ENCODE measurements around the gene NPHP1. TPM values are rescaled to one million over a fixed set of nuclear protein-coding genes. Genes with fewer than 3 reads are reported as not detected.

NPHP1 gene
- total and polyA plus RNA-seq, 2 of the 8 experiments (the other 6 are each of a cell fraction or from before 2014, with no cell fraction given), result 1.4 to 2.8 TPM

- H3K27me3 ChIP-seq (replicated peaks in 1 of 4; ENCODE audit: control insufficient read depth in 3 of 4, extremely low read depth in 1 of 4, insufficient read depth in 3 of 4, low read length in 3 of 4), result no peaks in the 10 kb centered on the region
- ChIA-PET POLR2A (ENCODE audit: partially characterized antibody) (no interaction called here), CTCF (ENCODE audit: partially characterized antibody) (interaction anchor here (1.6 to 1.7 kb wide), 2 partner anchors 13 to 23 kb away, joined by 3 to 7 read pairs; no protein-coding TSS in a partner anchor)
- H4K91ac ChIP-seq (replicated peaks; ENCODE audit: insufficient read length, low read length), result no peak overlapping the region
- H2BK12ac ChIP-seq (ENCODE audit: low read depth, low read length), result no peak overlapping the region
- no peak overlapping the region for H2BK120ac ChIP-seq (replicated peaks; ENCODE audit: low read depth, low read length)
- H3K4ac ChIP-seq (replicated peaks; ENCODE audit: insufficient read length, low read depth, low read length), result no peak overlapping the region
- no peak overlapping the region for H3K14ac ChIP-seq (ENCODE audit: insufficient read length)
- no peak overlapping the region for H2AFZ ChIP-seq (ENCODE audit: low read length)
- no peak overlapping the region for H2BK20ac ChIP-seq (ENCODE audit: low read length)
- no peak overlapping the region for H3K4me2 ChIP-seq (ENCODE audit: insufficient read depth in 1 of 2, low read depth in 2 of 2, low read length in 2 of 2)
- H2BK15ac ChIP-seq (ENCODE audit: low read length), result no peak overlapping the region
- FAIRE-seq (no peak), DNase-seq (ENCODE audit: low read depth in 1 of 2, low spot score in 2 of 2) (no peak)
- H3K23ac ChIP-seq (ENCODE audit: insufficient read length), result no peak overlapping the region
- no peak overlapping the region for H3K4me3 ChIP-seq (ENCODE audit: extremely low read depth in 1 of 4, insufficient read depth in 2 of 4, low read depth in 3 of 4, low read length in 4 of 4)
- H3K79me1 ChIP-seq (ENCODE audit: low read depth, low read length), result no peaks in the 10 kb centered on the region
- H4K8ac ChIP-seq (ENCODE audit: extremely low read depth, insufficient read depth, low read length), result no peak overlapping the region
- no peak overlapping the region for H2BK5ac ChIP-seq (ENCODE audit: low read depth, low read length)
- no peak overlapping the region for H4K5ac ChIP-seq (ENCODE audit: insufficient read length, low read depth, low read length)
- no peak overlapping the region for H2AK5ac ChIP-seq (ENCODE audit: low read depth, low read length)
- H3K4me1 ChIP-seq (replicated peaks in 1 of 4; ENCODE audit: control insufficient read depth in 3 of 4, insufficient read depth in 4 of 4, low read length in 3 of 4), result no peaks in the 10 kb centered on the region
- no peak overlapping the region for H3K18ac ChIP-seq (ENCODE audit: extremely low read depth, low read length)
- H3K27ac ChIP-seq (ENCODE audit: low read depth, low read length), result no peak overlapping the region
- no peaks in the 10 kb centered on the region for H3K23me2 ChIP-seq (ENCODE audit: low read depth, low read length)
- H3K9ac ChIP-seq (replicated peaks in 1 of 4; ENCODE audit: extremely low read depth in 1 of 4, low read depth in 3 of 4, low read length in 3 of 4), result no peak overlapping the region
- H3K36me3 ChIP-seq (ENCODE audit: control insufficient read depth in 2 of 4, insufficient read depth in 4 of 4, low read length in 3 of 4), result no peaks in the 10 kb centered on the region
- H3K56ac ChIP-seq (replicated peaks; ENCODE audit: insufficient read length, low read depth, low read length), result no peak overlapping the region
- TF ChIP-seq SAP30 (IDR thresholded peaks at IDR 0.05; ENCODE audit: insufficient read depth, insufficient replicate concordance, low read length) (no peak), POLR2A (IDR thresholded peaks at IDR 0.05; ENCODE audit: control extremely low read depth in 1 of 2, low read depth in 2 of 2, low read length in 2 of 2) (no peak), KDM1A (IDR thresholded peaks at IDR 0.05; ENCODE audit: borderline replicate concordance, low read length) (no peak), TEAD4 (IDR thresholded peaks at IDR 0.05; ENCODE audit: low read depth, low read length) (no peak), JUN (IDR thresholded peaks at IDR 0.05; ENCODE audit: low read depth, low read length) (no peak)
- no peaks in the 10 kb centered on the region for H4K20me1 ChIP-seq (replicated peaks in 1 of 2; ENCODE audit: control insufficient read depth in 1 of 2, insufficient read depth in 2 of 2, low read length in 2 of 2)
- H3K9me3 ChIP-seq (ENCODE audit: insufficient read depth in 2 of 2, low read depth in 1 of 2, low read length in 1 of 2), result peaks cover 16 to 20% of the 10 kb centered on the region in 2 experiments
- no peaks in the 10 kb centered on the region for H3K79me2 ChIP-seq (ENCODE audit: control insufficient read depth in 1 of 2, insufficient read depth in 2 of 2, low read length in 2 of 2)
Observed at GRCh38 chr2:110180036-110180435, 24.8 kb downstream of the NPHP1 start.
